ENCODE data around the gene NDUFA11. TPM values are rescaled to one million over a fixed set of nuclear protein-coding genes. Genes with fewer than 3 reads are reported as not detected.

Gene NDUFA11
- total RNA-seq, 2 donors from 2014 or later, result 175 to 187 TPM

Other genes with a start within 250 kb of the NDUFA11 start
- gene MICOS13, start 223.3 kb downstream of the NDUFA11 start, total RNA-seq, result 10 to 100 TPM; 66.3 to 83.4 TPM
- gene HSD11B1L, start 222.8 kb downstream of the NDUFA11 start, total RNA-seq, result 1 to 10 TPM; 3.5 to 3.8 TPM
- 100 to 1,000 TPM; 759 to 781 TPM for gene RPL36, start 213.5 kb downstream of the NDUFA11 start, total RNA-seq
- gene LONP1, start 183.6 kb downstream of the NDUFA11 start, total RNA-seq, result 10 to 100 TPM; 48.9 to 49.1 TPM
- not detected for gene CATSPERD, start 183.2 kb downstream of the NDUFA11 start, total RNA-seq
- gene PRR22, start 119.0 kb downstream of the NDUFA11 start, total RNA-seq, result 1 to 10 TPM; 2.6 to 4.5 TPM
- gene DUS3L, start 112.6 kb downstream of the NDUFA11 start, total RNA-seq, result 10 to 100 TPM; 24.8 to 39.4 TPM
- 1 to 10 TPM; 1.2 to 1.7 TPM for gene NRTN, start 98.7 kb downstream of the NDUFA11 start, total RNA-seq
- 10 to 100 TPM; 61.6 to 74.8 TPM for gene FUT6, start 64.1 kb downstream of the NDUFA11 start, total RNA-seq
- 100 to 1,000 TPM; 224 to 253 TPM for gene FUT3, start 52.3 kb downstream of the NDUFA11 start, total RNA-seq
- gene FUT5, start 33.2 kb downstream of the NDUFA11 start, total RNA-seq, result not detected
- gene VMAC, start 1.1 kb upstream of the NDUFA11 start, total RNA-seq, result 1 to 10 TPM; 6.0 to 6.3 TPM
- 10 to 100 TPM; 14.3 to 18.6 TPM for gene CAPS, start 10.5 kb upstream of the NDUFA11 start, total RNA-seq
- 10 to 100 TPM; 44.2 to 50.3 TPM for gene RANBP3, start 74.3 kb upstream of the NDUFA11 start, total RNA-seq
- 1 to 10 TPM; 6.6 to 8.5 TPM for gene RFX2, start 206.7 kb upstream of the NDUFA11 start, total RNA-seq
- gene ACSBG2, start 231.9 kb upstream of the NDUFA11 start, total RNA-seq, result not detected